ENCODE results near the gene ZNF736.

- TF ChIP-seq POLR2AphosphoS5 (IDR thresholded peaks at IDR 0.05; ENCODE audit: low read depth): no peak
- no peak for TF ChIP-seq REST (IDR thresholded peaks at IDR 0.05; ENCODE audit: unreplicated experiment)
- no peak for TF ChIP-seq CTCF (conservative IDR thresholded peaks at IDR 0.05; ENCODE audit: low read depth in 2 of 2)
- no peak for TF ChIP-seq EZH2phosphoT487 (IDR thresholded peaks at IDR 0.05; ENCODE audit: unreplicated experiment)
- TF ChIP-seq JUNB (IDR thresholded peaks at IDR 0.05; ENCODE audit: unreplicated experiment): no peak
- TF ChIP-seq ZNF331 (CRISPR knock-in tag; IDR thresholded peaks at IDR 0.05; ENCODE audit: low read depth): no peak
- no peak for TF ChIP-seq EZH2 (IDR thresholded peaks at IDR 0.05; ENCODE audit: low read depth, unreplicated experiment)
- TF ChIP-seq ETS1 (IDR thresholded peaks at IDR 0.05): no peak
- no peak for TF ChIP-seq STAT1 (IDR thresholded peaks at IDR 0.05; ENCODE audit: unreplicated experiment)
- no peak for TF ChIP-seq NANOG (IDR thresholded peaks at IDR 0.05; ENCODE audit: borderline replicate concordance)
Measured at GRCh38 chr7:64314566-64314965, 805 bp downstream of the ZNF736 start.

Data from GM23338 (cell line).